Medulla oblongata (tissue), 1 donor: Measurements from ENCODE around the gene FOLR2.
"Not testable (repeated sequence)": the region's sequence is repeated elsewhere in the genome, so short reads cannot be mapped to it uniquely, and the experiment has no call there.

Experiments used
- DNase-seq: peaks from one replicate; pipeline ENCODE4 v3.0.0-alpha.2; 2015; ENCODE audit errors: extremely low spot score

Gene FOLR2

GRCh38 chr11:72240461-72241290 lies 24.1 kb downstream of the FOLR2 start:
- no peak for DNase-seq

DNA sequence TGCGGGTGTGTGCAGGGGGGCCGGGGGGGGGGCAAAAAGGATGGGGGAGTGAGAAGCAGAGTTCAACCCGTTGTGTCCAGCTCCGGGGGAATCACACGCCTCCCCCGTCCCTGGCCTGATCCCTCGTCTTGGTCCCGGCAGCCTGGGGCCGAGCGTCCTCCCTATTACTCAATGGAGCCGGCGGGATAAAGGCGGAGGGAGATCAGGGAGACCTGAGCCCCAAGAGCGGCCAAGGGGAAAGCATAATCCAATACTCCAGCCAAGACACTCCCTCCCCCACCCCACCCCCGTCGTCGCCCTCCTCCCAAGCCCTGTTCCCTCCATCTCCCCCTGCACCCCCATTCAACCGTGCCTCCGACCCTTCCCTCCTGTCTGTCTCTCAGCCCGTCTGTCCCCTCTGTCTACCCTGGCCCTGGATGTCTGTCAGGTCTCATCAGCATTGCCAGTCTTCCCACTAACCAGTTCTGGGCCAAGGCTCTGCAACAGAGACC lies 24.7 kb downstream of the FOLR2 start:
- DNase-seq, result no peak

DNA sequence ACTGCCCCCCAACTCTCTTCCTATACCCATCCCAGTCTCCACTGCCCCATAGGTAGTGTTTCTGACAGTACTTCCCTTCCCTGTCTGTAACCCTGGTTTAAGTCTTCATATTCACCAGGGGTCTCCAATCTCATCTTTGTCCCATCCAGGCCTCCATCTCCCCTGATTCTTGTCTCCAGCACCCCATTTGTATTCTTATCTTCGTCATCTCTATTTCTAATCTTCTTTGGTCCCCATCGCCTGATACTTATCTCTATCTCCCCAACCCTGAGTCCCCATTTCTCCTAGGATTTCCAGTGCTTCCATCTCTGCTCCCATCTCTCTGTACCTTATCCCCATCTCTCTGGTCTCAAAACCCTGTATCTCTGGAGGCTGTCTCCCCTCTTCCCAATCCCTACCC lies 25.5 kb downstream of the FOLR2 start:
- no peak for DNase-seq

DNA sequence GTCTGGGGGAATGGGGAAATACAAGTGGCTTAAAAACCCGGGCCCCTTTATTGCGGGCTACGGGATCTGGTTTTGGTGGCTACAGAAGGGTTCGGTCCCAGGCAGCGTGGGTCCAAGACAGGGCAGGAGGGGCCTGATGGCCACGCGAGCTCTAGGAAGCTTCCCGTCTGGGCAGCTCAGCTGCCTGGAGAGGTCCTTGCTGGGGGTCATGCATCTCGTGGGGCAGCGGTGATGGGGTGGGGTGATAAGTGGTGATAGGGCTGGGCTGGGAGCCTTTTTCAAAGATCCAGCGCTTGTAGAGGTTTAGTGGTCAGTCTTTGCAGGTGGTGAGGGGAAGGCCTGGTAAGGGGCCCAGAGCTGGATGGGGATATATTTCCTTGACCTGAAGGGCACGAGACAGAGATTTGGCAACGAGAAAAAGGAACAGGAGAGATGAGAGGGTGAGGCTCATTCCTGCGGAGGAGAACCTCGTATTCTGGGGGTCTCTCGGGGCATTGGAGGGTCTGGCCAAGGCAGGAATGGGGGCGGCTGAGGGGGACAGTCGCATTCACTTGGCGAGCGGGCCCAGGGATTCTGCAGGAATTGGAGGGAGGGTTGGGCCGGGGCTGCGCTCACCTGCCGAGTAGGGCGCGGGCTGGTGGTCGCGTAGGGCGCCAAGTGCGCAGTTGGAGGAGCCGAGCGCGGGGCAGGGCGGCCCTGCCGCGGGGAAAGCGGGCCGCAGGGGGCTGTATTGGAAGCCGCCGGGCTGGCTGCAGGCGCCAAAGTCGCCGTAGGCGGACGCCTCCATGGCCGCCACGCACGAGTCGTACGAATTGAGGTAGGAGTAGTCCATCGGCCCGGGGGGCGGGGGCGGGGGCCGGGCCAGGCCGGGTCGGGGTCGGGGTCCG lies 26.8 kb downstream of the FOLR2 start:
- no peak for DNase-seq

DNA sequence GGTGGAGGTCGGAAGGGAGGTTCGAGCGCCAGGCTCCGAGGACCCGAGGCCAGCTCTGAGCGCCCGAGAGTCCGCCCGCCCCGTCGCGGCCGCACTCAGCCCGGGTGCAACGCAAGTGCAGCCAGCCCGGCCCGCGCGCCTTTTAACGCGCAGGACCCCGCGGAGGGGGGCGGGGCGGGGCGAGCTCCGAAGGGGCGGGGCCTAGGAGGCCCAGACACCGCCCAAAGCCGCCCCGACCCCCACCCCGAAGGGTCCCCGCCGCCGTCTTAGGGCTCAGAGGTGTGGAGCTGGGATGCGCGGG lies 27.4 kb downstream of the FOLR2 start, which contains the start of gene PHOX2A:
TSS of gene PHOX2A (minus strand) at position 117 of the 301 bp plus-strand sequence. CDS start 172 bp downstream, outside the sequence.
- no peak for DNase-seq

DNA sequence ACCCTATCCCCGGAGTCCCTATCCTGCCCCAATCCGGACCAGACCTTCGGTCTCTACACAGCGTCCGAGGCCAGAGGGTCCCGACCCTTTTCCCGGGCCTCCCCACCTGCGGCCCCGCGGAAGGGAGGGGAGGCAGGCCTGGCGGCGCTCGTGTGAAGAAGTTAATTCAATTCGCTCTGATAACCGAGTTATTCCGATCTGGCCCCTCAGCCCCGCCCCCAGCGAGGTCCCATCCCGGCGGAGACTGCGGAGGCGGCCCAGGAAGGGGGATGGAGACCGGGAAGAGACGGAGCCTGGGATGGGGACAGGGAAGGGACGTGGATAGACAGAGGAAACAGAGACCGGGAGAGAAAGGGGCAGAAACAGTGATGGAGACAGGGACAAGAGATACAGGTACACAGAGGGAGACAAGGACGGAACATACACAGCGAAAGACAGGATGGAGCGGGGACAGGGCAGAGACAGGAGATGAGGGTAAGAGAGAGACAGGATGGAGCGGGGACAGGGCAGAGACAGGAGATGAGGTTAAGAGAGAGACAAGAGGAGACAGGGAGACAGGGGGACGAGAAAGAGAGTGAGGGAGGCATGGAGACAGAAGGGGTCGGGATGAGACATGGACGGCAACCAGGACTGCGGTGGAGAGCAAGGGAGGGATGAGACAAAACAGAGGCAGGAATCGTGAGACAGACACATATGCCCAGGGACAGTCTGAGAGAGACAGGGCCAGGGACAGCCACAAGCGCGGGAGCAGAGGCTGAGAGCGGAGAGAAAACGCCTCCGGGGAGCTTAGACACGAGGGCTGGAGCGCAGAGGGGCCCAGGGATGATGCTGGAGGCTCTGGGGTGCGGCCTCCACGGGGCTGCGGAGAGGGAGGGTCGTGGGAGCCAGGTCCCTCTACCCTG lies 28.0 kb downstream of the FOLR2 start:
- DNase-seq, result no peak

GRCh38 chr11:72245263-72245816 lies 28.7 kb downstream of the FOLR2 start:
- DNase-seq, result no peak

DNA sequence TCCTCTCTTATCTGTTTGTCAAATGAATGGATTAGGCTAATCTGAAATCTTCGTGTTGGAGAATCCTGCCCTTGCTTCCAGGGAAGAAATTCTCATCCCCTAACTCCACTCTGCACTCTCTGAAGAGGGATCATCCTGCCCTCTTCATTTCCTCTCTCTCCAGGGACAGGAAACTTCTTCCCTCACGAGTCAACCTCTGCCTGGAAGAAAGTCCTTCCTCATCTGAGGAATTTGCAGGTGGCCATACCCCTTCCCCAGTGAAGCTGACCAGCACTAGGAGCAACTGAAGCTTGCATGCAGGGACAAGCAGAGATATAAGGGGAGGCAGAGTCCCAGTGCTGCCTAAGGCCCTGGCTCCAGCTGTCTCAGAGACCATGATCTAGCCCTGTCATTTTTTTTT lies 31.0 kb downstream of the FOLR2 start:
- no peak for DNase-seq

GRCh38 chr11:72249961-72250360 lies 33.4 kb downstream of the FOLR2 start:
- DNase-seq, result no peak

- no peak for DNase-seq
Observed at GRCh38 chr11:72250661-72251464, 34.3 kb downstream of the FOLR2 start.

DNA sequence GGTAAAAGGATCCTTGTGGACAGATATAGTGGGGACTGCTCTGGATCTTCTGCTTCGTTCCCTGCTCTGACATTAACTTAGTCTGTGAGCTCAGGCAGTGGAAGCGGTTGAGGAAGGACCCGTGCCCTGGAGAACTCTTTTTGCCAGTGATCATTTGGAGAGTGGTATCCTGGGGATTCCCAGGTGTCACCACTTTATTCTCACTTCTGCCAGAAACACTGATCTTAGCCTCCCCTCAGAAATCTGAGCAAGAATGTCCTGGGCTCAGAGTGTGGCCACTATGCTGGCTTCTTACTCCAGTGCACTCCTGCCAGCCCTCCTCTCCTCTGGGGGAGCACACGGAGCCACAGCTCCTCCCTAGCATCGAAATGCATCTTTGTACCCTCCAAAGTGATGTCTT lies 35.0 kb downstream of the FOLR2 start:
- DNase-seq, result no peak

- no peak for DNase-seq
Observed at GRCh38 chr11:72253392-72253791, 36.8 kb downstream of the FOLR2 start.

GRCh38 chr11:72254299-72254993 lies 37.9 kb downstream of the FOLR2 start:
- no peak for DNase-seq

DNA sequence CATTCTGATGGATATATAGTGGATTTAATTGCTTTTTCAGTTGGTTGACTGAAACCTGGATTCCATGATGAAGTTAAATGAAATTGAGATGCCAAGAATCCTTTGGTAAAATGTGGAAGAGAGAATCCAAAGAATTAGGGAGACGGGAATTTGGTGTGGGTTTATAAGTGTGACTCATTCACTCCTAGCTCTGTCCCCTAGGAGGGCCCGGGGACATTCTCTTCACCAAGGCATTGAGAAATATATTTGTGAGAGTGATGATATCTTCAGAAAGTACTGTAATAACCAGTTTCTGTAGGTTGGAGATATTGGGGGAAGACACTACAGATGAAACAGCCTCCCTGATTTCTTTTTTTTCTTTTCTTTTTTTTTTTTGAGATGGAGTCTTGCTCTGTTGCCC lies 41.0 kb downstream of the FOLR2 start:
- DNase-seq, result no peak

- DNase-seq, result no peak
Observed at GRCh38 chr11:72259490-72259889, 42.9 kb downstream of the FOLR2 start.

DNA sequence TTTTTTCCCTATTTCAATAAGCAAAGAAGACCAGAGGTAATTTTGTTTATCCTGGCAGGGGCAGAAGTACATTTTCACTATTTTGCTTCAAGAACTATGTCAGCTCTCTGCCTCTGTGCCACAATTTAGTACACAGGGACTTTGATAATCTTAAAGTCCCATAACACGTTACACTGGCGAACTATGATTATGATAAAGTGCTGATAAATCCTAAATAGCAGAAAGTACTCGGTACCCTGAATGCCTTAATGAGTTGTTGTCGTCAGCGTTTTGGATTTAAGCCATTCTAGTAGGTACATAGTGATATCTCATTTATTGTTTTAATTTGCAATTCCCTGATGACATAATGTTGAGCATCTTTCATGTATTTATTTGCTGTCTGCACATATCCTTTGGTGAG lies 44.0 kb downstream of the FOLR2 start:
- no peak for DNase-seq

GRCh38 chr11:72263361-72263760 lies 46.8 kb downstream of the FOLR2 start:
- no peak for DNase-seq

- DNase-seq, result no peak
Observed at GRCh38 chr11:72265951-72266350, 49.4 kb downstream of the FOLR2 start.

DNA sequence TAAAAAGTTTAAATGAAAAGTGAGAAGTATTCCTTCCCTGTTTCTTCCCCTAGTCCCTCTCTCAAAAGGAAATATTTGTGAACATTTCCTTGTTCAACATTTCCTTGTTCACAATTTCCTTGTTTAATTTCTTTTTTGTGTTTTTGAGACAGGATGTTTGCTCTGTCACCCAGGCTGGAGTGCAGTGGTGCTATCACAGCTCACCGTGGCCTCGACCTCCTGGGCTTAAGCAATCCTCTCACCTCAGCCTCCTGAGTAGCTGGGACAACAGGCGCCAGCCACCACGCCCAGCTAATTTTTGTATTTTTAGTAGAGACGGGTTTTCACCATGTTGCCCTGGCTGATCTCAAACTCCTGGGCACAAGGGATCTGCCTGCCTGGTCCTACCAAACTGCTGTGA lies 50.4 kb downstream of the FOLR2 start:
- not testable (repeated sequence) for DNase-seq
